ENCODE results near the gene DOC2A.
"Not testable (repeated sequence)": the region's sequence is repeated elsewhere in the genome, so short reads cannot be mapped to it uniquely, and the experiment has no call there.

Gene DOC2A

DNA sequence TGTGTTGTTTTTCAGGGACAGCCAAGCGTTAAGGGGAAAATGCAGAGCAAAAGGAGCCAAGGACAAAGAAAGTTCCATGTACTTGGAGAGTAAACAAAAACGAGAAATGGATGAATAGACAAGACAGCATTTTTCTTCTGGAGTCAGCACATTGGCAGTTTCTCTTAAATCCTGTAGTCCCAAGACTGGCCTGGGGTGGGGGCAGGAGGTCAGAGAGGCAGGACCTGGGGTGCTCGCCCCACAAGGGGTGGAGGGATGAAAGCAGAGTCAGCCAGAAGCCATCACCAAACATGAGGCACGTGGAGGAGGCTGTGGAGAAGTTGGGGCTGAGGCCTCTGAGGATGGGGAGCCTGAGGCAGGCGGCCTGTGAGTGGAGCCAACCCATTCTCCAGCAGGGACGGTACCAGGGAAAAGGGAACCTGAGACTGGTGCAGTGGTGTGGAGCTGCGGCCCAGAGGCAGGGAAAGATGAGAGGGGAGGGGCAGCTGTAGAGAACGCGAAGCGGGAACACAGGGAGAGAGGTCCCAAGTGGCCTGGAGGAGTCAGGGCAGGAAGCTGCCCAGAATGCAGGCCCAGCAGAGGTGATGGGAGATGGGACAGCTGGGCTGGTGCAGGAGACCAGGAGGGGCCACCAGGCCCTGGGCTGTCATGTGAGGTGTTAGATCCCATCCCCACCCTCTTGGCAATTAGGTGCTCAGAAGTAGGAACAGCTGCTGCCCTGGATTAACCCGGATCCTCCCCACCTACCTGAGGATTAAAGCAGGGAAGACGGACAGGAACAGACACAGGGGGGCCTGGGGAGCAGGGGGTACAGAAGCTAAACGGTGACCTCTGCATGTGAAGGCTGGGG is 17.0 kb upstream of the DOC2A start:
- DNase-seq (ENCODE audit: low read depth in 2 of 2, low spot score in 1 of 2) = no peak

DNA sequence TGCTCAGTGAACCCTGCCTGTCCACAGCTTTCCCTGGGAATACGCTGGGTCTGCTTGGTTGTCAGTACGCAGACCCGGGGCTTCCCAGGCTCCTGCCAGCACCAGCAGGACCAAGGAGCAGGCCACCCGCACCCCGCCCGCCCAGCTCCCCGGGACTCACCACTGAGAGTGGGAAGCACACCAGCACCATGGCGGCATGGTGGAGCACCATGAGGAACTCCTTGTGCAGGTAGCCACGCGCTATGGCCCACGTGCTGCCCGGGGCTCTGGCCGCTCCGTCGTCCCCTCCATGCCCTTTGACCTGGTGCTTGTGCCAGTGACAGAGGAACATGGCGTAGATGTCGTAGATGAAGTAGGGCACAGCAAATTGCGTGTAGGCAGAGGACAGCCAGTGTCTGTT is 15.6 kb upstream of the DOC2A start:
- no peak for DNase-seq (ENCODE audit: low read depth in 2 of 2, low spot score in 1 of 2)

DNA sequence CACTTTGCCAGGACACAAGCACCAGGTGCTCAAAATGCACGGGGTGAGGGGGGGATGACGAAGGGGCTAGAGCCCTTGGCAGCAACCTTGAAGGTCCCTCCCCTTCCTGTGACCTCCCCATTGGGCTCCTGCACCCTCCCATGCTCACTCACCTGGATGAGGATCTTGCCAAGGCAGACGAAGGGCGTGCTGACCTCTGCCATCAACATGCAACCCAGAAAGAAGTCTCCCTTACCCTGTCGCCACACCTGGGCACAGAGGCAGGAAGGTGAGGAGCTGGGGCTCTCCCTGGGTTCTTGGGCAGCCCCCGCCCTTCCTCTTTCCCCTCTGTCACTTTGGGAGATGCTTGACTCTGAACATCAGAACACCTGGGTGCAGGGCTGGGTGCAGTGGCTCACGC is 14.7 kb upstream of the DOC2A start:
- no peak for DNase-seq (ENCODE audit: low read depth in 2 of 2, low spot score in 1 of 2)

GRCh38 chr16:30025156-30025555 is 14.3 kb upstream of the DOC2A start:
- DNase-seq (ENCODE audit: low read depth in 2 of 2, low spot score in 1 of 2) = no peak

DNA sequence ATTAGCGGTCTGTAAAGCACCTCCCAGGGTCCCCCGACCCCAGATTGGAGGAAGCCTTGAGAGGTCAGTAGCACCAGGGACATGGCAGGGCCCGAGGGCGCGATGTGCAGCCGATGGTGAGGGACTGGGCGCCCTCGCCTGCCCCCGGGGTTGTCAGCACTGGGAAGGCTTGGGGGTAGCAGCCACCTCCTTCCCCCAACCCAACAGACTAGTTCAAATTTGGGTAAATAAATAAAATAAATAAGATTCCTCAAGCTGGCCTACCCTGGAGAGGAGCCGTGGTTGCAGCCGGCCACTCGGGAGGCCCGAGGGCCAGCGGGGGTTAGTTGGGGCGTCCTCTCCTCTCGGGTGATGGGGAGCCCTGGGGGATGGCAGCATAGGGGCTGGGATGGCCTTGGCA is 13.6 kb upstream of the DOC2A start:
- DNase-seq (ENCODE audit: low read depth in 2 of 2, low spot score in 1 of 2) = no peak

GRCh38 chr16:30023586-30023985 is 12.8 kb upstream of the DOC2A start:
- DNase-seq (ENCODE audit: low read depth in 2 of 2, low spot score in 1 of 2) = no peak

GRCh38 chr16:30022887-30023286 is 12.1 kb upstream of the DOC2A start, which contains the start of gene C16orf92:
Gene C16orf92, plus strand, starts transcription at chr16:30023198. Its CDS starts 143 bp downstream, at chr16:30023341.
- no peak for DNase-seq (ENCODE audit: low read depth in 2 of 2, low spot score in 1 of 2)

DNA sequence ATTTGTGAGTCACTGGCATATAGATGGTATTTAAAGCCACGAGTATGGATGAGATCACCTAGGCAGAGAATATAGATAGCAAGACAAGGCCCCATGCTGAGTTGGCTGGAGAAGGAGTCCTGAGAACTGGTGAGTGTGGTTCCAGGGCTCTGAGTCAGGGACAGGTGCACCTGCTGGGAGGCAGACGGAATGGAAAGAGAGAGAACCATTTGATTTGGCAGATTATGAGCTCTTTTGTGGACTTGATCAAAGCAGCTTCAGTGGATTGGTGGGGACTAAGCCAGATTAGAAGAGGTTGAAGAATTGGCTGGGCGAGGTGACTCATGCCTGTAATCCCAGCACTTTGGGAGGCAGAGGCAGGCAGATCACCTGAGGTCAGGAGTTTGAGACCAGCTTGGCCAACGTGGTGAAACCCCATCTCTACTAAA is 7.9 kb upstream of the DOC2A start:
- no peak for DNase-seq (ENCODE audit: low read depth in 2 of 2, low spot score in 1 of 2)

- DNase-seq (ENCODE audit: low read depth in 2 of 2, low spot score in 1 of 2) = not testable (repeated sequence)
Observed at GRCh38 chr16:30017937-30018336, 7.1 kb upstream of the DOC2A start.

- DNase-seq (ENCODE audit: low read depth in 2 of 2, low spot score in 1 of 2) = no peak
Observed at GRCh38 chr16:30017277-30017656, 6.4 kb upstream of the DOC2A start.

- DNase-seq (ENCODE audit: low read depth in 2 of 2, low spot score in 1 of 2) = no peak
Observed at GRCh38 chr16:30016555-30017276, 5.9 kb upstream of the DOC2A start.

DNA sequence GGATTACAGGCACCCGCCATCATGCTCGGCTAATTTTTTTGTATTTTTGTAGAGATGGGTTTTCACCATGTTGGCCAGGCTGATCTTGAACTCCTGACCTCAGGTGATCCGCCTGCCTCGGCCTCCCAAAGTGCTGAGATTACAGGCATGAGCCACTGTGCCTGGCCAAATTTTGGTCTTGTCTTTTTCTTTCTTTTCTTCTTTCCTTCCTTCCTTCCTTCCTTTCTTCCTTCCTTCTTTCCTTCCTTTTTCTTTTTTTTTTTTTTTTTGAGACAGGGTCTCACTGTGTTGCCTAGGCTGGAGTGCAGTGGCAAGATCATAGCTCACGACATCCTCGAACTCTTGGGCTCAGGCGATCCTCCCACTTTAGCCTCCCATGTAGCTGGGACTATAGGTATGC is 4.6 kb upstream of the DOC2A start:
- not testable (repeated sequence) for DNase-seq (ENCODE audit: low read depth in 2 of 2, low spot score in 1 of 2)

DNA sequence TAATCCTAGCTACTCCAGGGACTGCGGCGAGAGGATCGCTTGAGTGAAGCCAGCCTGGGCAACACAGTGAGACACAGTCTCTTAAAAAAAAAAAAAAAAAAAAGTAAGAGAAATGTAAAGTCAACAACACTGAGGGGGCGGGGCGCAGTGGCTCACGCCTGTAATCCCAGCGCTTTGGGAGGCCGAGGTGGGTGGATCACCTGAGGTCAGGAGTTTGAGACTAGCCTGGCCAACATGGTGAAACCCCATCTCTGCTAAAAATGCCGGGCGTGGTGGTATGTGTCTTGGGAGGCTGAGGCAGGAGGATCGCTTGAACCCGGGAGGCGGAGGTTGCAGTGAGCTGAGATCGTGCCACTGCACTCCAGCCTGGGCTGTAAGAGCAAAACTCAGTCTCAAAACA is 1.8 kb upstream of the DOC2A start:
- not testable (repeated sequence) for DNase-seq (ENCODE audit: low read depth in 2 of 2, low spot score in 1 of 2)

GRCh38 chr16:30011714-30012504 is 1.1 kb upstream of the DOC2A start:
- DNase-seq (ENCODE audit: low read depth in 2 of 2, low spot score in 1 of 2) = no peak

DNA sequence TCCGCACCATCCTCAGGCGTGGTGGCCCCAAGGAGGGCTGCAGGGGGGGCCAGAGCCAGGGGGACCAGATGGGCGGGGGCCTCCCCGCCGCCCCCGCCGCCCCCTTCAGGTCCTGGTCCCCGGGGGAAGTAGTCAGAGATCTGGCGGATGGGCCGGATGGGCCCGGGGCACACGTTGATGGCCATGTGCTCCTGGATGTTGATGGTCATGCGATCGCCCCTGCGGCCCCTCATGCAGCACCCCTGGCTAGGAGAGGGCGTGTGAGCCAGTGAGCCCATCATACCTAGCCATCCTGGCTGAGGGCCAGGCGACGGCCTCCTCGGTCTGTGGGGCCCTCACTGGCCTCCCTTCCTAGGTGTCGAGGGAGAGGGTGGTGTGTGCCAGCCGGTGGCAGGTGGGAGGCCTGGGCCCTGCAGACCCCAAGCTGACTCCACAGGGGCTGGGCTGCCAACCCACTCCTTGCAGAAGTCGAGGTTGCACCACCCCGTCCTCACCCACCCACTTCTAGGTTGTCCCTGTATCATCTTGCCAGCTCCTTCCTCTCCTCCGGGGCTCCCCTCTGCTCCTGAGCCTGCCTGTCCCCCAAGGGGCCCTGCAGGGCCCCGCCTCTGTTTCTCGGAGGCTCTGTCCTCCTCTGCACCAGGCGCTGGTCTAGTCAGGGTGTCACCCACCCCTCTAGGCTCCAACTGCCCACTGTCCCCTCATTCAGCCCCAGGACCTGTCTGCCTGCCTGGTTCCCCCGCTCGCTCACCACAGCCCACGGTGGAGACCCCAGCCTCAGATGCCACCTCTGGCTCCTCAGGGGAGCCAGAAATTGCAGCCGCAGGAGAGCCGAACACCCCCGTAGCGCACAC is 610 bp downstream of the DOC2A start:
- DNase-seq (ENCODE audit: low read depth in 2 of 2, low spot score in 1 of 2) = no peak

DNA sequence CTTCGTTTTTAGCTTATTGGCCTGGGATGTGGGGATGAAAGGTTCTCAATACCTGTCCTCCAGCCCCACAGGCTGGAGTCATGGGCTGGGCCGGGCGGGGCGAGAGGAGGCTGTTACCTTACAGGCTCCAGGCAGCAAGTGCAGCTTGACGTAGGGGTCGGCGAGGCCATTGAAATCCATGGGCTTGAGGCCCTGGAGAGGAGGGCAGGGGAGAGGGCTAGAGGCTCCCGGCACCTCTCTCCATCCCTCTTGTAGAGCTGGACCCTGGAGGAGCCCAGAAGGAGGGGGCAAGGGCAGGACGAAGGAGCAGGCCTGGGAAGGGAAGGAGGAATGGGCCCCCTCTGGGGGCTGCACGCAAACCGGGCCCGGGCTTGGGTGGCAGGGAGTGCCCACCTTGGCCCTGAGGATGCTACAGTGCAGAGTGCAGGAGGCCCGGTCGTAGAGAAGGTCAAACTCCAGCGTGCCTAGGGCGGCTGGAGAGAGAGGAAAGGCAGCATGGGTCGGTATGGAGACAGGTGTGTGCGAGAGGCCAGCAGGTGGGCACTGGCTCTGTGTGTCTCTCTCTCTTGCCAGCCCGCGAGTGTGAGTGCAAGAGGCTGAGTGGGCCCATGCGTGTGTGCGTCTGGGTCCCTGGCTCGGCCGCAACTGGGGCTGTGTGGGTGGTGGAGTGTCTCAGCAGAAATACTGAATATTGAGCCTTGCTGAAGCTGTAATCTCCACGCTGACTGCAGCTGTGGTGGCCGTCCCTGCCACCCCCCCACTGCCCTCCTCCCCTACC is 1.6 kb downstream of the DOC2A start:
- no peak for DNase-seq (ENCODE audit: low read depth in 2 of 2, low spot score in 1 of 2)

GRCh38 chr16:30007378-30007895 is 3.4 kb downstream of the DOC2A start:
- no peak for DNase-seq (ENCODE audit: low read depth in 2 of 2, low spot score in 1 of 2)

DNA sequence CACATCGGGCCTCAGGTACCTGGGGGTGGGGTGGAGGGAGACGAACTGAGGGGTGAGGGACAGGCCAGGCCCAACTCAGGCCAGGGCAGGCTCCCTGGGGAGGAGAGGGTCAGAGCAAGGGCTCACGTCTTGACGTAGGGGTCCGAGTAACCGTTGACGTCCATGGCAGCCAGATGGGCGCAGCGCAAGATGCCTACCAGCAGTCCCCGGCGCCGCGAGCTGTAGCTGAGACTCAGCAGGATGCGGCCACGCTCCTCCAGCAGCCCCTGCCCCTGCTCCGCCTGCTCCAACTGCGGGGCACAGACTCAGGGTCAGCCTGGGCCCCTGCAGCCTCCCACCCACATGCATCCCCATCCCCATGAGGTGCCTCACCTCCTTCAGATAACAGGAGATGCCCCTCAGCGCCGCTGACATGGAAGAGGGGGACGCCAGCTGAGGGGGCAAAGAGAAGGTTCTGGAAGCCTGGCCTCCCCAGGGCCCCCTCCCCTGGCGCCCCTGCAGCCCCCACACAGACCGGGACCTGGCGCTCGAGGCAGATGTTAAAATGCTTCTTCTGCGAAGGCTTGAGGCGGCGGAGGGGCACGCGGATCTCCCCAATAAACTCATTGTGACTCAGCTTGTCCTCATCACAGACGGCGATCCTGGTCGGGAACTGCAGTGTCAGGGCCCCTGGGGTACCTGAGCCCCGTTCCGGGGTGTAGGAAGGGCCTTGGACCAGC is 4.0 kb downstream of the DOC2A start:
- no peak for DNase-seq (ENCODE audit: low read depth in 2 of 2, low spot score in 1 of 2)

DNA sequence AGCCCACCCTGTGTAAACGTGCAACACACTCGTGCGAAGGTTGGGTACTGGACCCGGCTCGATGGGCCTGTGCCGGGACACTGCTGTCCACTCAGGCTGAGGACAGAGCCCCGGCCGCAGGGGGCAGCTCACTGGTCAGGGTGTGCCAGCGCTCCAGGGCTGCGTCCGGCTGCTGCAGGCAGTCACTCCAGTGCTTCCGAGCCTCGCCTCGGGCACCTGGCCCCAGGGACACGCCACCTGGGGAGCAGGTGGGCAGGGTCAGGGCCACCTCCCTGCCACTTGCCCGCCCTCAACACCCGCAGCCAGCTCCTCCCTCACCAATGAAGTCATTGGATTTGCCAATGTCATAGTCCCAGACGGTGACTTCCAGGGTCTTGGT is 4.7 kb downstream of the DOC2A start:
- DNase-seq (ENCODE audit: low read depth in 2 of 2, low spot score in 1 of 2) = no peak

All from stimulated activated CD8-positive, alpha-beta memory T cell treated with anti-CD3 and anti-CD28 coated beads, Interleukin-4, amount 100 ng/mL, for 1 hour (primary cell).